ENCODE data around the gene MOCS1.

Gene MOCS1

GRCh38 chr6:39934131-39934757, at the start of gene MOCS1:
TSS of gene MOCS1 (minus strand) at chr6:39934462. CDS start at chr6:39934417, 45 bp downstream.
- H3K4me3 ChIP-seq (ENCODE audit: low read depth, low read length) = no peak within 1 kb of the TSS
- DNase-seq (ENCODE audit: low read depth) = no peak
- TF ChIP-seq MYC (IDR thresholded peaks at IDR 0.05; ENCODE audit: low read depth, low read length) (no peak), CTCF (IDR thresholded peaks at IDR 0.05; ENCODE audit: low read depth, low read length) (no peak), MAX (IDR thresholded peaks at IDR 0.05; ENCODE audit: low read depth, low read length) (no peak)

- DNase-seq (ENCODE audit: low read depth) = no peak
- TF ChIP-seq POLR2A (IDR thresholded peaks at IDR 0.05; ENCODE audit: extremely low read depth, insufficient read length) (no peak), MAX (IDR thresholded peaks at IDR 0.05; ENCODE audit: low read depth, low read length) (no peak), MYC (IDR thresholded peaks at IDR 0.05; ENCODE audit: low read depth, low read length) (no peak), CTCF (IDR thresholded peaks at IDR 0.05; ENCODE audit: low read depth, low read length) (no peak)
- H3K4me3 ChIP-seq (ENCODE audit: low read depth, low read length) = no peak overlapping the region
Measured at GRCh38 chr6:39984051-39984450, 49.8 kb upstream of the MOCS1 start.

- no peak for TF ChIP-seq MAX (IDR thresholded peaks at IDR 0.05; ENCODE audit: low read depth, low read length)
- TF ChIP-seq POLR2A (IDR thresholded peaks at IDR 0.05; ENCODE audit: extremely low read depth, insufficient read length) = no peak
- no peak for TF ChIP-seq CTCF (IDR thresholded peaks at IDR 0.05; ENCODE audit: low read depth, low read length)
- TF ChIP-seq MYC (IDR thresholded peaks at IDR 0.05; ENCODE audit: low read depth, low read length) = no peak
- no peak for DNase-seq (ENCODE audit: low read depth)
Measured at GRCh38 chr6:39983193-39983592, 48.9 kb upstream of the MOCS1 start.

GRCh38 chr6:39982720-39983119, 48.5 kb upstream of the MOCS1 start:
- no peak for TF ChIP-seq MYC (IDR thresholded peaks at IDR 0.05; ENCODE audit: low read depth, low read length)
- no peak for TF ChIP-seq MAX (IDR thresholded peaks at IDR 0.05; ENCODE audit: low read depth, low read length)
- TF ChIP-seq CTCF (IDR thresholded peaks at IDR 0.05; ENCODE audit: low read depth, low read length) = no peak
- no peak for TF ChIP-seq POLR2A (IDR thresholded peaks at IDR 0.05; ENCODE audit: extremely low read depth, insufficient read length)
- DNase-seq (ENCODE audit: low read depth) = no peak
- no peak overlapping the region for H3K4me3 ChIP-seq (ENCODE audit: low read depth, low read length)

More at GRCh38 chr6:39983193-39983592, 48.9 kb upstream of the MOCS1 start:
- H3K4me3 ChIP-seq (ENCODE audit: low read depth, low read length) = no peak overlapping the region

GRCh38 chr6:39980839-39981580, 46.7 kb upstream of the MOCS1 start:
- H3K4me3 ChIP-seq (ENCODE audit: low read depth, low read length) = no peak overlapping the region
- TF ChIP-seq MAX (IDR thresholded peaks at IDR 0.05; ENCODE audit: low read depth, low read length) (no peak), POLR2A (IDR thresholded peaks at IDR 0.05; ENCODE audit: extremely low read depth, insufficient read length) (no peak), MYC (IDR thresholded peaks at IDR 0.05; ENCODE audit: low read depth, low read length) (no peak), CTCF (IDR thresholded peaks at IDR 0.05; ENCODE audit: low read depth, low read length) (peak; percentile 39)
- peak; percentile 58 for DNase-seq (ENCODE audit: low read depth)

Data from NB4 (cell line).